Uterus (tissue), 4 donors: ENCODE measurements around the gene RGL1. TPM values are rescaled to one million over a fixed set of nuclear protein-coding genes. Genes with fewer than 3 reads are reported as not detected.
A peak's percentile ranks its signal among the peaks of the same experiment; 100 is the strongest.

Source experiments
- DNase-seq, 2 donors: peaks; one replicate each; pipeline ENCODE4 v3.0.0-alpha.2; 2019 to 2020
- H3K27ac ChIP-seq, 2 donors: fragments of 200-600 bp; sonication (generic); 1 replicate in 1 of 2; 2 replicates in 1 of 2; pipeline ENCODE4 v1.5.1; 2016 to 2018
- H3K27me3 ChIP-seq, 2 donors: fragments of 200-600 bp; sonication (generic); one replicate each; pipeline ENCODE4 v1.5.1; 2018 to 2019; ENCODE audit warnings: control low read depth in 1 of 2
- H3K36me3 ChIP-seq, 2 donors: fragments of 200-600 bp; sonication (generic); one replicate each; pipeline ENCODE4 v1.5.1; 2019; ENCODE audit warnings: control low read depth in 1 of 2
- H3K4me1 ChIP-seq, 2 donors: fragments of 200-600 bp; sonication (generic); one replicate each; pipeline ENCODE4 v1.5.1; 2018 to 2019; ENCODE audit warnings: control low read depth in 1 of 2
- H3K4me3 ChIP-seq, 2 donors: fragments of 200-600 bp; sonication (generic); 1 replicate in 1 of 2; 2 replicates in 1 of 2; pipeline ENCODE4 v1.5.1; 2018 to 2019; ENCODE audit warnings: mild to moderate bottlenecking in 1 of 2
- H3K9me3 ChIP-seq, 2 donors: fragments of 200-600 bp; sonication (generic); one replicate each; pipeline ENCODE4 v1.5.1; 2019; ENCODE audit warnings: control low read depth in 1 of 2
- POLR2A ChIP-seq, 2 donors: fragments of 450-650 bp; IDR thresholded peaks; one replicate each; pipeline ENCODE4 v1.6.1; 2016; ENCODE audit warnings: antibody characterized with exemption in 2 of 2, mild to moderate bottlenecking in 1 of 2, moderate library complexity in 1 of 2
- intact Hi-C: fragments of 100-400 bp; cut with DNase I; formaldehyde crosslinking; loops from one replicate; pipeline ENCODE4 v1.15.1; 2023; ENCODE audit warnings: low total_unique reads
- total RNA-seq, 4 donors: library from RNA; depleted of rRNA in 3 of 4; stranded (reverse); fragments of >200 nt in 3 of 4; gene quantifications; one replicate each; pipeline versions ENCODE4 v1.1.0 to v1.2.4, GENCODE V29; 2014 to 2023
- TF ChIP-seq, protein P1 (sequence below), 4 experiments: fragments of 200-600 bp in 2 of 4; fragments of 450-650 bp in 2 of 4; sonication (generic) in 2 of 4; IDR thresholded peaks; one replicate each; pipeline ENCODE4 v1.5.1; 2016 to 2019; ENCODE audit warnings: antibody characterized with exemption in 4 of 4, mild to moderate bottlenecking in 2 of 4, moderate library complexity in 1 of 4
- donor health status: DM: yes; HTN: yes; CAD: no.

Gene RGL1
- total RNA-seq, 4 donors from 2014 or later, result 6.9 to 92.9 (median 16.3) TPM

DNA sequence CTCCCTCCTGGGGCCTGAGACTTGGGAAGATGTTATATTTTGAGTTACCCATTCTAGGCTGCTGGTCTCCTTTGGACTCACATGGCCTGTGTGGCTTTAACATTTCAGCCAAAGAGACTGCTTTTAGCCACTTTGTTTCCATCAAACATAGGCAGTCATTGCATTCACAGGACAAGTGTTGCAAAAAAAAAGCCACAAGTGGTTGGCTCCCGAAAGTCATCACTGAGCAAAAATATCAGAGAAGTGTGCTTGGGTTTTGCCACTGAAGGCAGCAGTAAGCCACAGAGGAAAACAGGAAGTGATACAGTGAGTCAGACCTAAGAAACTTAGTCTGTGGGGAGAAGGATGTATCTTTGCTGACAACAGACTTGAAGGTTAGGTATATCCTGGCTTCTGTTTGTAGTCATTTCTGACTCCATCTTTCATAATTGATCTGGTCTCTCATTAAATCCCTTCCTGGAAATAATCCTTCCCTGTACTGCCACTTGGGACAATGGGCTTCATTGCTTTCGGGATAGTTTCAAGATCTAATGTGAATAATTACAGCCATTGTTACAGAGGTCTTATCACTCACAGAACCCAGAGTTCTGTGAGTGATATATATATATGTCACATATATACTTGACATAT, 151.8 kb downstream of the RGL1 start:
- Histone ChIP-seq H3K27ac (peak overlapping the region in 1 of 2 donors; percentile 6), H3K36me3 (no peaks in the 10 kb centered on the region), H3K27me3 (no peaks in the 10 kb centered on the region), H3K4me1 (no peaks in the 10 kb centered on the region), H3K4me3 (no peak overlapping the region), H3K9me3 (no peaks in the 10 kb centered on the region)
- no peak for TF ChIP-seq POLR2A (IDR thresholded peaks at IDR 0.05)
- TF ChIP-seq, protein P1, sequence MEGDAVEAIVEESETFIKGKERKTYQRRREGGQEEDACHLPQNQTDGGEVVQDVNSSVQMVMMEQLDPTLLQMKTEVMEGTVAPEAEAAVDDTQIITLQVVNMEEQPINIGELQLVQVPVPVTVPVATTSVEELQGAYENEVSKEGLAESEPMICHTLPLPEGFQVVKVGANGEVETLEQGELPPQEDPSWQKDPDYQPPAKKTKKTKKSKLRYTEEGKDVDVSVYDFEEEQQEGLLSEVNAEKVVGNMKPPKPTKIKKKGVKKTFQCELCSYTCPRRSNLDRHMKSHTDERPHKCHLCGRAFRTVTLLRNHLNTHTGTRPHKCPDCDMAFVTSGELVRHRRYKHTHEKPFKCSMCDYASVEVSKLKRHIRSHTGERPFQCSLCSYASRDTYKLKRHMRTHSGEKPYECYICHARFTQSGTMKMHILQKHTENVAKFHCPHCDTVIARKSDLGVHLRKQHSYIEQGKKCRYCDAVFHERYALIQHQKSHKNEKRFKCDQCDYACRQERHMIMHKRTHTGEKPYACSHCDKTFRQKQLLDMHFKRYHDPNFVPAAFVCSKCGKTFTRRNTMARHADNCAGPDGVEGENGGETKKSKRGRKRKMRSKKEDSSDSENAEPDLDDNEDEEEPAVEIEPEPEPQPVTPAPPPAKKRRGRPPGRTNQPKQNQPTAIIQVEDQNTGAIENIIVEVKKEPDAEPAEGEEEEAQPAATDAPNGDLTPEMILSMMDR (IDR thresholded peaks at IDR 0.05), result peak in 1 of 4 experiments; percentile 15
- intact Hi-C loops, result no loop called here
- DNase-seq, result no peak

DNA sequence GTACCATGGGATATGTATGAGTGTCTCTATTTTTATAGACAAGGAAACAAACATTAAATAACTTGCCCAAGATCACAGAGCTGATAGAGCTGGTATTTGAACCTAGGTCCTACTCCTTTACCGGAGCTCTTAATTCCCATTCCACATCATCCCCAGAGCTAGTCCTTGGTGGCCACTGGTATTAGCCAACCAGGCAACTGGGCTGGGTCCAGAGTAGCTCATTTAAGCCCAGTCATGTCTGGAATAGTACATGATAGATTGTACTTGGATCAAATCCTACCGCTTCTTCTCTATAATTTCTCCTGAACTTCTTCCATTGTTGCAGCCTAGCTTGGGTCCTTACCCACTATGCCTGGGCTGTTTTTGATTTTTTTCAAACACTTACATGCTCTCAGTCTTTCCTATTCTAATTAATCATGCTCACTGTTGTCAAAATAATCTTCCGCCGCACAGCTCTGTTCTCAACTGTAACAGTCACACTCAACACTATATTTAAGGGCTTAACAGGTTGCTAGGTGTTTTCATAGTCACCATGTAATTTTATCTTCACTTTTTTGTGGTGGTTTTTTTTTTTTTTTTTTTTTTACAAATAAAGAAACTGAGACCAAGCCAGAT, 152.4 kb downstream of the RGL1 start:
- TF ChIP-seq, protein P1 (IDR thresholded peaks at IDR 0.05), result no peak
- TF ChIP-seq POLR2A (IDR thresholded peaks at IDR 0.05), result no peak
- intact Hi-C loops, result no loop called here
- no peak overlapping the region for H3K4me3 ChIP-seq
- no peaks in the 10 kb centered on the region for H3K9me3 ChIP-seq
- no peaks in the 10 kb centered on the region for H3K36me3 ChIP-seq
- H3K27ac ChIP-seq, result no peak overlapping the region
- DNase-seq, result no peak
- H3K4me1 ChIP-seq, result no peaks in the 10 kb centered on the region
- H3K27me3 ChIP-seq, result no peaks in the 10 kb centered on the region

DNA sequence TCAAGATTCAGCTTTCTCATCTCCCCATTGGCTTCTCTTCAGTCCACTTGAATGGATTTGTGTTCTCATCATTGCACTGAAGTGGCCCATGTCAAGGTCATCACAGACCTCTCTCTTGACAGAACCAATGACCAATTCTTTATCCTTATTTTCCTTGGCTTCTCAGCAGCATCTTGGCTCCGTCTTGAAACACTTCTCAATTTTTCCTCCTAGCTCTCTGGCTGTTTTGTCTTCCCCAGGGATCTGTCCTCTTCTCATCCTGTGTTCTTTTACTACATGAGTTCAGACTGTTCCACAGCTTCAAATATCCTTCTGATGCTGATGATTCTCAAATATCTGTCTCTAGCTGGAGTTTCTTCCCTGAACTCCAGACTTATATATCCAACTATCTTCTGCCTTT, 154.0 kb downstream of the RGL1 start:
- Histone ChIP-seq H3K4me3 (no peak overlapping the region), H3K27ac (no peak overlapping the region), H3K4me1 (no peaks in the 10 kb centered on the region), H3K36me3 (no peaks in the 10 kb centered on the region), H3K9me3 (no peaks in the 10 kb centered on the region), H3K27me3 (no peaks in the 10 kb centered on the region)
- intact Hi-C loops, result no loop called here
- TF ChIP-seq, protein P1 (IDR thresholded peaks at IDR 0.05), result no peak
- TF ChIP-seq POLR2A (IDR thresholded peaks at IDR 0.05), result no peak
- no peak for DNase-seq

DNA sequence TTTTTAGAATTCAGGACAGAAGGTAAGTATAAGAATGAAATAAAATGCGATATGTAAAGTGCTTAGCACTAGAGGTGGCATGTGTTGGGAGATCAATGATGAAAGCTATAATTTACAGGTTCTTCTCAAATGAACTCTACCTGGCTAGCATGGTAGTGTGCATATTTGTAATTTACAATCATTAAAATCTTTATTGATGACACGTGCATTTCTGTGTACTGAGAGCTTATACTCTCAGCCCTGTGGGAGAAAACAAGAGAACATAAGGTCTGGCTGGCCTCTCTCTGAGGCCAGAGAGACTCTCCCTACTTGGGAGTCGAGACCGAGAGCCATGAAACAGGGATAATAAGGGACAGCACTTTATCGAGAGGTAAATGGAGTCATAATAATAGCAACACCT, 156.2 kb downstream of the RGL1 start:
- no peak overlapping the region for H3K27ac ChIP-seq
- intact Hi-C loops, result no loop called here
- TF ChIP-seq, protein P1 (IDR thresholded peaks at IDR 0.05), result no peak
- no peak for TF ChIP-seq POLR2A (IDR thresholded peaks at IDR 0.05)
- no peaks in the 10 kb centered on the region for H3K9me3 ChIP-seq
- H3K4me3 ChIP-seq, result no peak overlapping the region
- no peaks in the 10 kb centered on the region for H3K27me3 ChIP-seq
- H3K4me1 ChIP-seq, result no peaks in the 10 kb centered on the region
- no peak for DNase-seq
- no peaks in the 10 kb centered on the region for H3K36me3 ChIP-seq

DNA sequence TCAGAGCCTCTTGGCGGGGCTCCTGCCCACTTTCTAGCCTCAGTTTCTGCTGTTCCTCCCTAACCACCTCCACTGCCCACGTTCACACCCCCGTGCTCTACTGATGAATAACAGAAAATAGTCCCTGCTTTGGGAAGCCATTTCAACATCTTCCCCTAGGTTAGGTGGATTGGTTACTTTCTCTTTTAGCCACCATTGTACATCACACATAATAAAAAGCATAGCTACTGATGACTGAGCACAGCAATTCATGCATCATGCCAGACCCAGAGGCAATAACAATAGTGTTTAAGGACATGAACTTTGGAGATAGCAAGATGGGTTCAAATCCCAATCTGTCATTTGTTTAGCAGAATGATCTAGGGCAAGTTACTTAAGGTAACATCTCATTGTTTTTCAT, 158.0 kb downstream of the RGL1 start:
- Histone ChIP-seq H3K4me3 (no peak overlapping the region), H3K27me3 (no peaks in the 10 kb centered on the region), H3K27ac (no peak overlapping the region), H3K9me3 (no peaks in the 10 kb centered on the region), H3K4me1 (no peaks in the 10 kb centered on the region), H3K36me3 (no peaks in the 10 kb centered on the region)
- no peak for DNase-seq
- no peak for TF ChIP-seq POLR2A (IDR thresholded peaks at IDR 0.05)
- TF ChIP-seq, protein P1 (IDR thresholded peaks at IDR 0.05), result no peak
- intact Hi-C loops, result no loop called here
